Heart left ventricle (tissue), 16 donors: Measurements from ENCODE around the gene PRRG3. TPM values are rescaled to one million over a fixed set of nuclear protein-coding genes. Genes with fewer than 3 reads are reported as not detected.
A peak's percentile ranks its signal among the peaks of the same experiment; 100 is the strongest.

Experiments used
- ATAC-seq, 4 donors: fragments of 200-7000 bp; cut with Tn5 transposase; one replicate each; pipeline ENCODE4 v1.9.1; 2020 to 2022; ENCODE audit warnings: moderate library complexity in 4 of 4, mild to moderate bottlenecking in 3 of 4, moderate number of reproducible peaks in 1 of 4
- DNase-seq, 5 donors: peaks; one replicate each; pipeline ENCODE4 v3.0.0-alpha.2; 2020
- H3K27ac ChIP-seq, 12 donors: fragments of 200-600 bp; sonication (generic) in 4 of 12; one replicate each; pipeline versions ENCODE4 v1.5.0 to v1.8.0; 2016 to 2022; ENCODE audit warnings: mild to moderate bottlenecking in 2 of 12
- H3K27me3 ChIP-seq, 9 donors: fragments of 200-600 bp; sonication (generic) in 2 of 9; one replicate each; pipeline versions ENCODE4 v1.5.1 to v1.8.0; 2016 to 2022; ENCODE audit warnings: mild to moderate bottlenecking in 3 of 9
- H3K36me3 ChIP-seq, 9 donors: fragments of 200-600 bp; sonication (generic) in 2 of 9; one replicate each; pipeline versions ENCODE4 v1.5.0 to v1.8.0; 2018 to 2022; ENCODE audit warnings: mild to moderate bottlenecking in 2 of 9
- H3K4me1 ChIP-seq, 12 donors: fragments of 200-600 bp; sonication (generic) in 4 of 12; one replicate each; pipeline versions ENCODE4 v1.5.0 to v1.8.0; 2016 to 2022; ENCODE audit warnings: mild to moderate bottlenecking in 3 of 12
- H3K4me3 ChIP-seq, 12 donors: fragments of 200-600 bp; sonication (generic) in 4 of 12; one replicate each; pipeline versions ENCODE4 v1.5.0 to v1.8.0; 2017 to 2022; ENCODE audit warnings: mild to moderate bottlenecking in 9 of 12, moderate library complexity in 4 of 12
- H3K9me3 ChIP-seq, 12 donors: fragments of 200-600 bp; sonication (generic) in 4 of 12; one replicate each; pipeline versions ENCODE4 v1.5.0 to v1.8.0; 2016 to 2022; ENCODE audit warnings: mild to moderate bottlenecking in 1 of 12
- CTCF ChIP-seq, 12 donors: fragments of 200-600 bp; sonication (generic) in 4 of 12; IDR thresholded peaks; one replicate each; pipeline versions ENCODE4 v1.5.0 to v1.8.0; 2018 to 2022; ENCODE audit warnings: antibody characterized with exemption in 12 of 12, mild to moderate bottlenecking in 5 of 12
- POLR2A ChIP-seq, 2 donors: fragments of 450-650 bp; IDR thresholded peaks; one replicate each; pipeline ENCODE4 v1.6.1; 2017; ENCODE audit warnings: antibody characterized with exemption in 2 of 2, mild to moderate bottlenecking in 2 of 2, moderate library complexity in 2 of 2
- WGBS, 4 donors: extraction: QIAGEN DNeasy Blood & Tissue Kit in 2 of 4; methylation state at CpG; one replicate each; pipeline versions ENCODE4 v1.1.5 to v1.1.7; 2013 to 2018; 5-methylcytosine and 5-hydroxymethylcytosine counted together
- intact Hi-C, 10 donors: fragments of 100-400 bp; cut with DNase I; formaldehyde crosslinking; loops; one replicate each; pipeline versions ENCODE4 v1.11.1 to v1.14.2; 2022
- polyA plus RNA-seq, 2 donors: library from polyadenylated mRNA; stranded (reverse); fragments of 200-250 nt; gene quantifications; one replicate each; pipeline ENCODE4 v1.2.3, GENCODE V29; 2013
- total RNA-seq, 9 donors: library from RNA; depleted of rRNA in 2 of 9; stranded (reverse); fragments of >200 nt in 2 of 9; fragmentation: NEBNext Ultra II Directional in 3 of 9; extraction: Animal tissue kit (Norgen Biotek cat#: 25700) in 3 of 9; gene quantifications; one replicate each; pipeline versions ENCODE4 v1.1.0 to v1.2.4, GENCODE V29; 2016 to 2023
- donor health status: ischemic (EF 13 %, LVEDD 7.1; RV severe dilation, severe dysfunction).
- donor health status: healthy with polysubstance abuse.
- donor health status: DM: no; HTN: yes; CAD: no.
- donor health status: DM: no; HTN: no; CAD: no.
- donor health status: ischemic (EF 25% LVEDD 6.9; RV normal size, moderate dysfunction).
- donor health status: ischemic (EF 25% LVEDD 5.7; RV mildly dilated, moderate dysfunction).
- donor health status: healthy.
- donor health status: DM: yes; HTN: yes; CAD: no.
- donor health status: ischemic (EF 35%, LVEDD 5.7; RV mildly dilated, moderate dysfunction).
- donor health status: nonischemic (EF 11% LVEDD 7.7; RV severe dilation, severe dysfunction).
- donor health status: DM: yes; HTN: yes; CAD: no.
- donor health status: PGD.
- donor health status: ischemic (EF 29% LVEDD 5.4; RV normal size, mild dysfunction).
- donor health status: nonischemic (EF 23%, LVEDD 6.1; RV moderate dilation, normal function).

The PRRG3 gene
- total and polyA plus RNA-seq, 11 donors = 0.61 to 5.7 (median 1.9) TPM

- DNase-seq (no peak), ATAC-seq (no peak)
- TF ChIP-seq CTCF (IDR thresholded peaks at IDR 0.05) (no peak), POLR2A (IDR thresholded peaks at IDR 0.05) (no peak)
- Histone ChIP-seq H3K4me1 (peaks cover 0 to 14% (median 5%) of the 10 kb centered on the region in 12 donors), H3K36me3 (no peaks in the 10 kb centered on the region), H3K9me3 (no peaks in the 10 kb centered on the region), H3K27ac (no peak overlapping the region), H3K27me3 (no peaks in the 10 kb centered on the region), H3K4me3 (no peak overlapping the region)
- intact Hi-C loops = no loop called here
- WGBS, 4 donors = 83 to 96% (median 94%) methylated on average over 7 of the region's 7 CpGs
Observed at GRCh38 chrX:151701531-151701930, 6.3 kb downstream of the PRRG3 start.

GRCh38 chrX:151702026-151702714 lies 6.9 kb downstream of the PRRG3 start:
- TF ChIP-seq CTCF (IDR thresholded peaks at IDR 0.05) = no peak
- TF ChIP-seq POLR2A (IDR thresholded peaks at IDR 0.05) = no peak
- Histone ChIP-seq H3K9me3 (no peaks in the 10 kb centered on the region), H3K4me3 (no peak overlapping the region), H3K36me3 (no peaks in the 10 kb centered on the region), H3K27me3 (no peaks in the 10 kb centered on the region), H3K27ac (peak overlapping the region in 5 of 12 donors; percentile 34 to 77 (median 65)), H3K4me1 (peaks cover 0 to 14% (median 5%) of the 10 kb centered on the region in 12 donors)
- intact Hi-C loops = no loop called here
- ATAC-seq (no peak), DNase-seq (no peak)
- WGBS, 4 donors = 73 to 92% (median 76%) methylated on average over 9 of the region's 9 CpGs

- WGBS, 4 donors = 40 to 60% (median 49%) methylated on average over 5 to 7 of the region's 7 CpGs
- Histone ChIP-seq H3K4me3 (no peak overlapping the region), H3K27ac (peak overlapping the region in 7 of 12 donors; percentile 22 to 77 (median 57)), H3K9me3 (no peaks in the 10 kb centered on the region), H3K4me1 (peaks cover 0 to 14% (median 5%) of the 10 kb centered on the region in 12 donors), H3K27me3 (no peaks in the 10 kb centered on the region), H3K36me3 (no peaks in the 10 kb centered on the region)
- TF ChIP-seq POLR2A (IDR thresholded peaks at IDR 0.05) = no peak
- TF ChIP-seq CTCF (IDR thresholded peaks at IDR 0.05) = no peak
- intact Hi-C loops = no loop called here
- no peak for DNase-seq
- peak in 3 of 4 donors; percentile 21 to 42 (median 22) for ATAC-seq
Observed at GRCh38 chrX:151702741-151703340, 7.6 kb downstream of the PRRG3 start.

- peak; percentile 73 to 90 (median 78) for ATAC-seq
- intact Hi-C loops = no loop called here
Observed at GRCh38 chrX:151703487-151703886, 8.2 kb downstream of the PRRG3 start.

More at GRCh38 chrX:151703487-151703886, 8.2 kb downstream of the PRRG3 start:
- WGBS, 4 donors = 11 to 40% (median 15%) methylated on average over 7 of the region's 7 CpGs
- no peaks in the 10 kb centered on the region for H3K36me3 ChIP-seq
- no peaks in the 10 kb centered on the region for H3K27me3 ChIP-seq
- peaks cover 0 to 14% (median 5%) of the 10 kb centered on the region in 12 donors for H3K4me1 ChIP-seq
- H3K27ac ChIP-seq = peak overlapping the region in 2 of 12 donors; percentile 65 to 77
- no peak overlapping the region for H3K4me3 ChIP-seq
- no peaks in the 10 kb centered on the region for H3K9me3 ChIP-seq
- peak; percentile 67 to 77 (median 75) for DNase-seq
- TF ChIP-seq POLR2A (IDR thresholded peaks at IDR 0.05) = no peak
- TF ChIP-seq CTCF (IDR thresholded peaks at IDR 0.05) = no peak
